ENCODE data around the gene ATP5PF. TPM values are rescaled to one million over a fixed set of nuclear protein-coding genes. Genes with fewer than 3 reads are reported as not detected.

The ATP5PF gene
- total RNA-seq, 6 experiments from 2014 or later: 118 to 212 (median 140) TPM

DNA sequence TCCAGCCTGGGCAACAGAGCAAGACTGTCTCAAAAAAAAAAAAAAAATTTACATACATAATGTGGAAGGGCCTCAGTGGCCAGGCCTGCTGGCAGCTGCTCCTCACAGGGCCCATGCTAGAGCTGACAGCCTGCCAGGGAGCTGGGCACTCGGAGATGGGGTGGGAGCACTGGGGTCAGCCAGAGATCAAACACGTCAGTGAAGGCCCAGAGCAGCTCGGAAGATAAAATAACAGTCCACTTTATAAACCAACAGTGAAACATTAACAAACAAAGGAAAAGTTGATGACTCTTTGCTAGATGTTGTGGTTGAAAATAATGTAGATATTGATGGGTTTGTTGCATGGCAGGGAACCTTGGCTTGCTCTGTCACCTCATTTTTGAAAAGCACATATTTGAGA is 42.7 kb downstream of the ATP5PF start:
- ATAC-seq (no peak), DNase-seq (no peak)
- no peaks in the 10 kb centered on the region for H3K9me3 ChIP-seq
- H3K4me1 ChIP-seq: no peaks in the 10 kb centered on the region
- no peaks in the 10 kb centered on the region for H3K36me3 ChIP-seq
- H3K4me3 ChIP-seq: no peak overlapping the region
- H3K27ac ChIP-seq: no peak overlapping the region
- intact Hi-C loops (cut with DNase I): no loop called here
- H3K27me3 ChIP-seq: no peaks in the 10 kb centered on the region
- no peak for TF ChIP-seq POLR2A (IDR thresholded peaks at IDR 0.05)
- TF ChIP-seq, protein P1, sequence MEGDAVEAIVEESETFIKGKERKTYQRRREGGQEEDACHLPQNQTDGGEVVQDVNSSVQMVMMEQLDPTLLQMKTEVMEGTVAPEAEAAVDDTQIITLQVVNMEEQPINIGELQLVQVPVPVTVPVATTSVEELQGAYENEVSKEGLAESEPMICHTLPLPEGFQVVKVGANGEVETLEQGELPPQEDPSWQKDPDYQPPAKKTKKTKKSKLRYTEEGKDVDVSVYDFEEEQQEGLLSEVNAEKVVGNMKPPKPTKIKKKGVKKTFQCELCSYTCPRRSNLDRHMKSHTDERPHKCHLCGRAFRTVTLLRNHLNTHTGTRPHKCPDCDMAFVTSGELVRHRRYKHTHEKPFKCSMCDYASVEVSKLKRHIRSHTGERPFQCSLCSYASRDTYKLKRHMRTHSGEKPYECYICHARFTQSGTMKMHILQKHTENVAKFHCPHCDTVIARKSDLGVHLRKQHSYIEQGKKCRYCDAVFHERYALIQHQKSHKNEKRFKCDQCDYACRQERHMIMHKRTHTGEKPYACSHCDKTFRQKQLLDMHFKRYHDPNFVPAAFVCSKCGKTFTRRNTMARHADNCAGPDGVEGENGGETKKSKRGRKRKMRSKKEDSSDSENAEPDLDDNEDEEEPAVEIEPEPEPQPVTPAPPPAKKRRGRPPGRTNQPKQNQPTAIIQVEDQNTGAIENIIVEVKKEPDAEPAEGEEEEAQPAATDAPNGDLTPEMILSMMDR (IDR thresholded peaks at IDR 0.05): no peak
- WGBS (ENCODE audit: insufficient coverage, low coverage, low lambda C conversion rate, missing lambda C conversion rate): 67% methylated on average over 3 of the region's 3 CpGs

DNA sequence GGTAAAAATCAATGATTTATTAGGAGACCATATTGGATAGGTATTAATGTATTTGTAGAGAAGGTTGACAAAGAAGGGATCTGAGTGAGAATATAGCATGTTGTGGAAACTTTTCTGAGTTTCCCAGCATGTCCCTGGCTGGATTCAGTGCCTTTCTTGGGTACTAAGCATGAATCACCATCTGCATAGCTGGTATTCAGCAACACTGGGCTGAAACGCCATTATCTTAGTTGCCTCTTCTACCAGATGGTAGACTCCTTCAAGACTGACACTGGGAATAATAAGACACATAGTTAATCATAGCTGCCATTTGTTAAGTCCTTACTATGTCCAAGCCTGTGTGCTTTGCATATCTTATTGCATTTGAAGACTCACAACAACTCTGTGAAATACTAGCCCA is 45.5 kb downstream of the ATP5PF start:
- no peaks in the 10 kb centered on the region for H3K9me3 ChIP-seq
- ATAC-seq (no peak), DNase-seq (no peak)
- no peak overlapping the region for H3K4me3 ChIP-seq
- no peaks in the 10 kb centered on the region for H3K36me3 ChIP-seq
- TF ChIP-seq, protein P1 (IDR thresholded peaks at IDR 0.05): no peak
- no peak for TF ChIP-seq POLR2A (IDR thresholded peaks at IDR 0.05)
- intact Hi-C loops (cut with DNase I): no loop called here
- WGBS (ENCODE audit: insufficient coverage, low coverage, low lambda C conversion rate, missing lambda C conversion rate): 75% methylated on average over 1 of the region's 1 CpG
- H3K27me3 ChIP-seq: no peaks in the 10 kb centered on the region
- H3K4me1 ChIP-seq: no peaks in the 10 kb centered on the region
- peak overlapping the region in 1 of 3 donors; percentile 20 for H3K27ac ChIP-seq

GRCh38 chr21:25688275-25689155 is 46.2 kb downstream of the ATP5PF start:
- peak; percentile 53 to 82 (median 66) for ATAC-seq
- intact Hi-C loops (cut with DNase I): no loop called here
- Histone ChIP-seq H3K27ac (peak overlapping the region in 1 of 3 donors; percentile 29), H3K4me3 (no peak overlapping the region), H3K9me3 (no peaks in the 10 kb centered on the region), H3K36me3 (no peaks in the 10 kb centered on the region), H3K4me1 (no peaks in the 10 kb centered on the region), H3K27me3 (no peaks in the 10 kb centered on the region)
- 43% methylated on average over 9 of the region's 9 CpGs for WGBS (ENCODE audit: insufficient coverage, low coverage, low lambda C conversion rate, missing lambda C conversion rate)
- DNase-seq: no peak
- no peak for TF ChIP-seq POLR2A (IDR thresholded peaks at IDR 0.05)
- TF ChIP-seq, protein P1 (IDR thresholded peaks at IDR 0.05): no peak

DNA sequence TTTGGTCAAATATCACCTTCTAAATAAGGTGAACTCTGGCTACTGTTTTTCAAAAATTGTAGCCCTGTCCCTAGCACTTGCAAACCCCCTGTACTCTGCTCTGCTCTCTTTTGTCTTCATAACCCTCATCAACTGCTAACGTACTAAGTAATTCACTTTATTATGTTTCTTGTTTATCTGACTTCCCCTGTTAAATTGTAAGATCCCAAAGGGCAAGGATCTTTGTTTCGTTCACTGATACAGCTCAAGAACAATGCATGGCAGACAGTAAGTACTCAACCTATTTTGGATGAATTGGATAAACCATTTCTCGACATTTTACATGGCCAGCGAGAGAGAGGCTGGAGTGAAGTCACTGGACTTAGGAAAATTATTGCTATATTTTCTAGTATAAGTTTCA is 46.9 kb downstream of the ATP5PF start:
- no peak for TF ChIP-seq POLR2A (IDR thresholded peaks at IDR 0.05)
- TF ChIP-seq, protein P1 (IDR thresholded peaks at IDR 0.05): no peak
- intact Hi-C loops (cut with DNase I): no loop called here
- H3K27me3 ChIP-seq: no peaks in the 10 kb centered on the region
- peak overlapping the region in 2 of 3 donors; percentile 8 to 29 for H3K27ac ChIP-seq
- H3K36me3 ChIP-seq: no peaks in the 10 kb centered on the region
- no peaks in the 10 kb centered on the region for H3K4me1 ChIP-seq
- ATAC-seq (peak in 3 of 4 donors; percentile 7 to 56 (median 39)), DNase-seq (no peak)
- H3K4me3 ChIP-seq: no peak overlapping the region
- 59% methylated on average over 4 of the region's 4 CpGs for WGBS (ENCODE audit: insufficient coverage, low coverage, low lambda C conversion rate, missing lambda C conversion rate)
- no peaks in the 10 kb centered on the region for H3K9me3 ChIP-seq
